Spleen (tissue), 11 donors: ENCODE results near the gene ABCA10. TPM values are rescaled to one million over a fixed set of nuclear protein-coding genes. Genes with fewer than 3 reads are reported as not detected.

Experiments used
- microRNA-seq, 3 donors: library from miRNA; unstranded; fragments of <30 nt; microRNA quantifications; one replicate each; pipeline versions ENCODE4 to v1.1.0, GENCODE V29; 2019 to 2020
- polyA plus RNA-seq, 3 donors: library from polyadenylated mRNA; stranded (reverse); fragments of 200-250 nt; gene quantifications; one replicate each; pipeline ENCODE4 v1.2.1, GENCODE V29; 2013
- small RNA-seq, 4 donors: library from RNA; depleted of rRNA; stranded (forward); fragments of <200 nt; gene quantifications; one replicate each; pipeline ENCODE3, GENCODE V24; 2016
- total RNA-seq, 7 donors: library from RNA; depleted of rRNA in 3 of 7; stranded (reverse); fragments of >200 nt in 3 of 7; fragmentation: NEBNext Ultra II Directional in 4 of 7; extraction: Animal tissue kit (Norgen Biotek cat#: 25700) in 4 of 7; gene quantifications; one replicate each; pipeline versions ENCODE4 v1.1.0 to v1.2.1, GENCODE V29; 2016 to 2021
- donor health status: healthy with polysubstance abuse.
- donor health status: DM: no; HTN: no; CAD: no; lungs with moderate emphysema.
- donor health status: DM: no; HTN: no; CAD: no.
- donor health status: Bipolar disorder and iron deficiency.
- donor health status: healthy.
- donor health status: DM: no; HTN: no; CAD: no.
- donor health status: DM: yes; HTN: yes; CAD: no.

The ABCA10 gene
- total and polyA plus RNA-seq, 10 donors: 1.5 to 4.9 (median 2.4) TPM

Small RNA genes lying within 50 kb of the gene (microRNA-seq; reads per million reads assigned to microRNA genes)
- gene MIR4524A (0 reads per million in 3 donors), gene MIR4524B (0 reads per million in 3 donors)

Small RNA genes lying within 50 kb of the gene (small RNA-seq; reads per million reads assigned to genes)
- 0 reads per million in 4 donors for gene MIR4524B

Other genes starting within 250 kb of the ABCA10 start
- 1 to 10 TPM in 6 of 7 donors, under 1 TPM in 1; 0.30 to 5.7 (median 2.4) TPM for gene ABCA9, start 167.9 kb downstream of the ABCA10 start, total RNA-seq
- under 1 TPM; 0.35 to 0.42 (median 0.35) TPM for gene ABCA9, start 167.9 kb downstream of the ABCA10 start, polyA plus RNA-seq
- gene ABCA6, start 86.9 kb downstream of the ABCA10 start, total RNA-seq: 10 to 100 TPM in 5 of 7 donors, 1 to 10 TPM in 2; 5.5 to 23.2 (median 14.1) TPM
- 1 to 10 TPM; 2.3 to 2.9 (median 2.3) TPM for gene ABCA6, start 86.9 kb downstream of the ABCA10 start, polyA plus RNA-seq
- 10 to 100 TPM; 22.1 to 43.8 (median 26.1) TPM for gene ABCA5, start 98.3 kb upstream of the ABCA10 start, total RNA-seq
- 10 to 100 TPM in 2 of 3 donors, 1 to 10 TPM in 1; 9.5 to 16.3 (median 10.9) TPM for gene ABCA5, start 98.3 kb upstream of the ABCA10 start, polyA plus RNA-seq
- 10 to 100 TPM in 5 of 7 donors, 1 to 10 TPM in 2; 8.7 to 36.3 (median 19.4) TPM for gene MAP2K6, start 185.9 kb upstream of the ABCA10 start, total RNA-seq
- gene MAP2K6, start 185.9 kb upstream of the ABCA10 start, polyA plus RNA-seq: 1 to 10 TPM; 3.4 to 5.3 (median 5.0) TPM